Stimulated activated CD4-positive, alpha-beta T cell treated with anti-CD3 and anti-CD28 coated beads, TNF-alpha, amount 100 ng/mL, for 24 hours (primary cell): ENCODE measurements around the gene CASKIN2.
"Not testable (repeated sequence)": the region's sequence is repeated elsewhere in the genome, so short reads cannot be mapped to it uniquely, and the experiment has no call there.

Experiments
- DNase-seq, 3 experiments: peaks; one replicate each; pipeline ENCODE4 v3.0.0-alpha.2; 2020; ENCODE audit warnings: low read depth in 3 of 3

Gene CASKIN2

DNA sequence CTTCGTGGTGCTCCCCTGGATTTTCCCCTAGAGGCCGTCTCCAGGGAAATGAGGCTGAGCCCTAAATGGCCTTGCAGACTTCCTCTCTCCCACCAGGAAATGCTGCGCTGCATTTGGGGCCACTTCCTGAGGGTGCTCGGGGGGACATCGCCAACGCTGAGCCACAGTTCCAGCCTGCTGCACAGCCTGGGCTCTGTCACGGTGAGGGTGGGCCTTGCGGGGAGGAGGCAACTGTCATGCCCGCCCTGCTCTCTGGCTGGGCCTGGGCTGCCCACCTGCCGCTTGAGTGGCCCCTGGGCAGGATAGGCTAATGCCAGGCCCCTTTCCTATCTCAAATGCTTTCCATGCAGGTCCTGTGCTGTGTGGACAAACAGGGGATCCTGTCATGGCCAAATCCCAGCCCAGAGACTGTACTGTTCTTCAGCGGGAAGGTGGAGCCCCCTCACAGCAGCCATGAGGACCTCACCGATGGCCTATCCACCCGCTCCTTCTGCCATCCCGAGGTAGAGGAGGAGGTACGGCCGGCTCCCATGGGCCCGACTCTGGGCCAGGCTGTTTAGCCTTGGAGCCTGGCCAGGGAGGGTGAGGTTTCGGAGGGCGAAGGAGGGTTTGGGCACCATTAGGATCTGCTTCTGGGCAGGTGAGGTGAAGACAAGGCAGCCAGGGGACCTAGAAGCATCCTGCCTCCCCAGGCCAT is 24.2 kb downstream of the CASKIN2 start:
- DNase-seq: no peak

DNA sequence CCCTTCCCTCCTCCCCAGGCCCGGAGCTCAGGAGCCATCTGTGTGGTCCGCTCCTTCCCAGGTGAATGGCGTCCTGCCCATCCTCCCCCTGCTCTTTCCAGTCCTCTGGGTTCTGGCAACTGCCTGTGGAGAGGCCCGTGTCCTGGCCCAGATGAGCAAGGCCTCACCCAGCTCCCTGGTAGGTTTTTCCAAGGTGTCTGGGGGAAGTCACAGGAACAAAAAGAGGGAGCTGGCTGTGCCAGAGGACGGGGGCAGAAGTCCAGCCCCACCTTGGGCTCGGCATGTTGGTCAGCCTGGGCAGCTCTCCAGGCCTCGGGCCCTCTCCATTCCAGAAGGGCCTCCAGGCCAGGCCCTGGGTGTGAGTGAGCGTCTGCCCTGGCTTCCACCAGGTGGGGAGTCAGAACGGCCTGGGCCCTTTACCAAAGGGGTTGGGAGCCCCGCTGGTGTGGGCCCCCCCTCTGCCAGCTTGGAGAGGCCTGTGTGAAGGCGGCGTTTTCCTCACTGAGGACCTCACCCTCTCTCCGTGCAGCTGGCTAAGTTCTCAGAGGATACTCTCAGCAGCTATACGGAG is 25.1 kb downstream of the CASKIN2 start:
- no peak for DNase-seq

DNA sequence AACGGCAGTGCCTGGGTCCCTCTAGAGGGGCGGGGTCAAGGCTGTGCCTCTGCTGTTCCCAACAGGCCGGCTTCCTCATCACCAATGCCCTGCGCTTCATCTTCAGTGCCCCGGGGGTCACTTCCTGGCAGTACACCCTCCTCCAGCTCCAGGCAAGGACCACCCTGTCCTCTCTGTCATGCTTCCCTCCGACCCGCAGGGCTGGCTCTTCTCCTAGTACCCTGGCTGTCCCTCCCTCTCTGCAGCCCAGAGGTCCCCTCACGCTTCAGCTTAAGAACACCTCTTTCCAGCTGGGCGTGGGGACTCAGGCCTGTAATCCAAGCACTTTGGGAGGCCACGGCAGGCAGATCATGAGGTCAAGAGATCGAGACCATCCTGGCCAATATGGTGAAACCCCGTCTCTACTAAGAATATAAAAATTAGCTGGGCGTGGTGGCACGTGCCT is 25.8 kb downstream of the CASKIN2 start:
- DNase-seq: no peak

DNA sequence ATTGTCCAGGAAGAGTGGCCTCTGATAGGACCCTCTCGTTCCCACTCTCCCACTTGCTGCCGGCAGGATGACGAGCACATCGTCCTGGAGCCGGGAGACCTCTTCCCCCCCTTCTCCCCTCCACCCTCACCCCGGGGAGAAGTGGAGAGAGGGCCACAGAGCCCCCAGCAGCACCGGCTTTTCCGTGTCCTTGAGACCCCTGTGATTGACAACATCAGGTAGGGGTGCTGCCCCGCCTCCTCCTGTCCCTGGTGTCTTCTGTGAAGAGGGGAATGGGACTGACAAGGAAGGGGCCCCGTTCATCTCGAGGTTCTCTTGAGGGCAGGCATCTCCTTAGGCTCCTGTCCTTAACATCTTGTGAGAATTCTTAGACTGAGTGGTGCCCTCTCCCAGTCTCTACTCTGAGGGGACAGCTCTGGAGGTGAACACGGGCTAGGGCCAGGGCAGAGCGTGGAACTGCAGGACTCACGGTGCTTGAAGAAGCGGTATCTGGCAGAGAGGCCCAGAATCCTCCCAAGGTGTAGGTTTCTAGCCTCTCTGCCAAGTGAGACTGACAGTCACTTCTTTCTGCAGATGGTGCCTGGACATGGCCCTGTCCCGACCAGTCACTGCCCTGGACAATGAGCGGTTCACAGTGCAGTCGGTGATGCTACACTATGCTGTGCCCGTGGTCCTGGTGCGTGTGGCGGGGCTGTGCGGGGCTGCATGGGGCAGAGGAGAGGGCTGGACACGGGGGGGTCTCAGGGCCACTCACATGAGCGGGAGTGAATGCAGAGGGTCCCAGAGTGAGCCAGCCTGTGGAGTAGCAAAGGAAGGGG is 26.4 kb downstream of the CASKIN2 start:
- no peak for DNase-seq

DNA sequence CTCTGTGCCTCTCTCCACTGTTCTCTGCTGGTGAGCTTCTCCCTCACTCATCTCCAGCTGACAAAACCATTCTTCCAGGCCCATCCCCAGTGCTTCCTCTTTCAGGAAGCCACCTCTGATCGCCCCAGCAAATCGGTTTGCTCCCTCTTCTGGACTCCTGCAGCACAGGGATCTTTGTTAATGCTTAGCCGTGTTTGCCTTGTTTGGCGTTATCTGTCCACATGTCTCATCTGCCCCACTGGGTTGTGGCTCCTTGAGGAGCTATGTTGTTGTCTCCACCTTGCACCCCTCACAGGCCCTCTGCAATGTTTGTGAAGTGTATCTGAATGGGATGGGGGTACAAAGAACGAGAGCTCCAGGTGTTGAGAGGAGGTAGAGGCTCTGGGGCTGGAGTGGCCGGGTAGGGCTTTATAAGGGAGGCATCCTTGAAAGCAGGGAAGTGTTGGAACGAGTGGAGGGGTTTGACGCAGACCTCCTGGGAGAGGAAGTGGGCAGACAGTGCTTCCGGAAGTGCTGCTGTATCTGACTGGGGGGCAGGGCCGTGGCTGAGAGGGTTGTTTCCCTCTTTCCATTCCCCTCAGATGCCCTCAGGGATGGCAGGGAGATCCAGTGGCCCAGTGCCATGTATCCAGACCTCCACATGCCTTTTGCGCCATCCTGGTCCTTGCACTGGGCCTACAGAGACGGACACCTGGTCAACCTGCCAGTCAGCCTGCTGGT is 27.8 kb downstream of the CASKIN2 start:
- peak in 1 of 3 experiments; percentile 41 for DNase-seq

DNA sequence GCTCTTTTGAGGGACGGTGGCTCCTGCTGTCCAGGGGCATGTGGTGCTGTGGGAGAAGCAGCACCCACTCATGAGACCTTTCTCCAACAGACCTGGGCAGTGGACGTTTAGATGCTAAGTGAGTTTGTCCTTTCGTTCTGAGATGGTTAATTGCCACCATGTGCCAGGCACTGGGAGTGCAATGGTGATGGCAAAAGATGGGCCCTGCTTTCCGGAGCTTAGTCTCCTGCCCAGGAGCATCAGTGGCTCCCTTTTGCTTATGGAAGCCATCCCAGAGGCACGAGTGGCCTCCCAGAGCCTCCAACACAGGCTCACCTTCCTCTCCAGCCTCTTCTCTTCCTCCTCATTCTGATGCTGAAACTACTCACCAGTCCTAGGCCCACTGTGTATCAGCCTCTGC is 28.4 kb downstream of the CASKIN2 start:
- DNase-seq: no peak

DNA sequence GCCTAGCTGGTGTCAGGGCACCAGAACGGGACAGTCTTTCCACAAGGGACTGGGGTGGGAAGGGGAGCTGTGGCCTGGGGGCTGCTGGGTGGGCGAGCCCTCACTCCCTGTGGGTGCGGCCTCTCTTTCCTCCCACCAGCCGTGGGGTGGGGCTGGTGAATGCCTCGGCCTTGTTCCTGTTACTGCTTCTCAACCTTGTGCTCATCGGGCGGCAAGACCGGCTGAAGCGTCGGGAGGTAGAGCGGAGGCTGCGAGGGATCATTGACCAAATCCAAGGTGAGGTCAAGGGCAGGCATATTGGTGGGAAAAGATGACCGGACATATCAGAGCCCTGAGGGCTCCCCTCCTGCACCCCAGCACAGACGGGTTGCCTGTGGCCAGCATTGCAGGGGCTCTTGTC is 29.2 kb downstream of the CASKIN2 start:
- DNase-seq: no peak

DNA sequence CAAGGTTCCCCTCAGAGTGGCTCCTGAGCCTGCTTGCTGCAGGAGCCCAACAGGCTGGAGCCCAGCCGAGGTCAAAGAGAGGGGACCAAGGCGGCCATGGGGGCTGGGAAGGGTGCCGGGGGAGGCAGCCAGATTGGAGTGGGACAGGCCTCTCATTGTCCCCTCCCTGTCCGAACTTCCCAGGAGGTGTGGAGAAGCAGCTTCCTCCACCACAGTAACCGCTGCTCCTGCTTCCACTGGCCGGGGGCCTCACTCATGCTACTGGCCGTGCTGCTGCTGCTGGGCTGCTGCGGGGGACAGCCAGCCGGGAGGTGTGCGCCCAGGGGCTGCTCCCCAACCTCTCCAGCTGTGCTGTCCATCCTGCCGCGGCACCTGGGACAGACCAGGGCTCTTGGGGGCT is 29.6 kb downstream of the CASKIN2 start:
- DNase-seq: no peak

DNA sequence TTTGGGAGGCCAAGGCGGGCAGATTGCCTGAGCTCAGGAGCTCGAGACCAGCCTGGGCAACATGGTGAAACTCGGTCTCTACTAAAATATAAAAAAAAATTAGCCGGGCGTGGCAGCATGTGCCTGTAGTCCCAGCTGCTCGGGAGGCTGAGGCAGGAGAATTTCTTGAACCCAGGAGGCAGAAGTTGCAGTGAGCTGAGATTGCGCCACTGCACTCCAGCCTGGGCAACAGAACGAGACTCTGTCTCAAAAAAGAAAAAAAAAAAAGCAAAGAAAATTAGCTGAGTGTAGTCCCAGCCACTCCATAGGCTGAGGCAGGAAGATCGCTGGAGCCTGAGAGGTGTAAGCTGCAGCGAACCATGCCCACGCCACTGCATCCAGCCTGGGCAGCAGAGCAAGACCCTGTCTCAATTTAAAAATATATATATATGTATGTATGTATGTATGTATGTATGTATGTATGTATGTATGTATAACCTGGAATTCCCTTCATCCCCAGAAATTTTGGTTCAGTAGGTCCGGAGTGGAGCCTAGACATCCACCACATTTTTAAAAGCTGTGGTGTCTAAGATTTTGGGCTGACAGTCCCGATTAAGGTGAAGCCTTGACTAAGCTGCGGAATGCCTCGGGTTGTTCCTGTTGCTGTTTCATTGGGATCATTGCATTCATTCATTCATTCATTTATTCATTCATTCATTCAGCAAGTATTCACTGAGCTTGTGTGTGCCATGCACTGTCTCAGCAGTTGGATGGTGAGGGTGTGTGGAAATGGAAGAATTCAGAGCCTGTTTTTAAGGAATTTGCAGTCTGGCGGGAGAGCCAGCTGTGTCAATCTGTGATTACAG is 33.0 kb downstream of the CASKIN2 start:
- DNase-seq: no peak

DNA sequence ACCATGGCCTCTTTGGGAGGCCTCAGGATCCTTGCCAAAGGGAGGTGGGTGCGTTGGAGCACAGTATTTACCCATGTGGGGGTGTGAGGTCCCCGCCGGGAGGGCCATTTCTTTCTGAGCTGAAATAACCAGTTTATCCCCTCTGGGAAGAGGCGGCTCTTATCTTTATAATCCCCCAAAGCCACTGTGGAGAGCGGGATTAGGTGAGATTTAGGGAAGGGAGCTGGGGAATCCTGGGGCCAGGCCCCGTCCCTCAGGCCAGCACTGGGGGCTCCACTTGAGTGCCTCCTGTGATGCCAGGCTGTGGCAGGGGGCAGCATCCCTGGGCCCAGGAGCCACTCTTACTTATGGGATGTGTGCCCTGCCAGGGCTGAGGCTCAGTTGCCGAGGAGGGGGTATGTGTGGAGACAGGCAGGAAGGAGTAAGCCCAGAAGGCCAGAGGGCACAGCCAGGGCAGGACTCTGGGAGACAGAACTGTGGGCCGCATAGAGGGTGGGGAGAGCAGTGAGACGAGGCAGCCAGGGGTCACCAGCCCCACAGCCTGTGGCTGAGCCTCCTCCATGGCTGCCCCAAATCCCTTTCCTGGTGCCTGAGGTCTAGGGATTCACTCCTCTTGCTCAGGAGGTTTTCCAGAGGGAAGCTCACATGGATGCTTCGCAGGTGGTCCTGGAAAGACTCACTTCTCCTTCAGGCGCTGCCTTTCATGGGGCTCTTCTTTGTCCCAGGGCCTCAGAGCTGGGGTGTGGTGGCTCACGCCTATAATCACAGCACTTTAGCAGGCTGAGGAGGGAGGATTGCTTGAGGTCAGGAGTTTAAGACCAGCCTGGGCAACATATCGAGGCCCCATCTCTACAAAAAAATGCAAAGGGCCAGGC is 33.9 kb downstream of the CASKIN2 start:
- DNase-seq: no peak

DNA sequence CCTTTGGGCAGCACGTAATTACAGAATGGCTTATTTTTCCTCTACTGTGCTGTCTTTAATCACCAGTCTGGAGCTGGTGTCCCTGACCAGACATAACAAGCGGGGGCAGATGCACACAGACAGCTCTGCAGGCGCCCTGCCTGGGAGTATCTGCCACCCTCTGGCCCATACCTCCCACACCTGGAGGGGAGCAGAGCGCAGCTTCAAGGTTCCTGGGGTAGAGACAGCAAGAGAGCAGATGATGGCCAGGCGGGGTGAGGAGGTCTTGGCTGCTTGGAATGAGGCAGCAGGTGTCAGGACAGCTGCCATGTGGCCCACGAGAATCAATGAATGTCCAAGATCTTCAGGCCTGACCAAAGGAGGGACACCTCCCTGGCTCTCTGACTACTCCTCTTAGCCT is 35.1 kb downstream of the CASKIN2 start:
- no peak for DNase-seq

DNA sequence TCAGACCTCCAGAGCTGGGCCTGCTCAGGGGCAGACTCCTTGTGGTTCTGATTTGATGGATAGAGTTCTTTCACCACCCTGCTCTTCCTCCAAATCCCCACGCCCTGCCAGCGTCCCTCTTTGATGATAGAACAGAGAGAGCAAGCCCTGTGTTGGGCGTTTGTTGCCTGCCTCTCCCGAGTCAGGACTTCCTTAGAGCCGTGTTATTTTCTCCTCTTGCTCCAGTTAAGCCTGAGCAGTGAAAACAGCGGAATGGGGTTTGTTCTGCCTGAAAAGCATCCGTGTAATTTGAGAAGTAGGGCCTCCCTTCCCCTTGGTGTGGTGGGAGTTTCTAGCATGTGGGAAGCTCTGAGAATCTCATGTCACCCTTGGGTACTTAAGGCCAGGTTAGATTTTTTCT is 36.8 kb downstream of the CASKIN2 start:
- no peak for DNase-seq

DNA sequence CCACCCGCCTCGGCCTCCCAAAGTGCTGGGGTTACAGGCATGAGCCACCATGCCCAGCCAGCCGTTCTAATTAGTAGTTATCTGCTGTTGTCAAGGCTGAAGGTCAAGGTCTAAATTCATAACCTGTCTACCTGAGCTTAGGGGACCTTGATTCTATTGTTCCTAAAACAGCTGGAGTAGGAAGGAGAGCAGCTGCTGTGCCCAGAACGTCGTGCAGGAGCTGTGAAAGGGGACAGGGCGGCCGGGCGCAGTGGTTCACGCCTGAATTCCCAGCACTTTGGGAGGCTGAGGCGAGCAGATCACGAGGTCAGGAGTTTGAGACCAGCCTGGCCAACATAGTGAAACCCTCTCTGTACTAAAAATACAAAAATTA is 37.9 kb downstream of the CASKIN2 start:
- not testable (repeated sequence) for DNase-seq

DNA sequence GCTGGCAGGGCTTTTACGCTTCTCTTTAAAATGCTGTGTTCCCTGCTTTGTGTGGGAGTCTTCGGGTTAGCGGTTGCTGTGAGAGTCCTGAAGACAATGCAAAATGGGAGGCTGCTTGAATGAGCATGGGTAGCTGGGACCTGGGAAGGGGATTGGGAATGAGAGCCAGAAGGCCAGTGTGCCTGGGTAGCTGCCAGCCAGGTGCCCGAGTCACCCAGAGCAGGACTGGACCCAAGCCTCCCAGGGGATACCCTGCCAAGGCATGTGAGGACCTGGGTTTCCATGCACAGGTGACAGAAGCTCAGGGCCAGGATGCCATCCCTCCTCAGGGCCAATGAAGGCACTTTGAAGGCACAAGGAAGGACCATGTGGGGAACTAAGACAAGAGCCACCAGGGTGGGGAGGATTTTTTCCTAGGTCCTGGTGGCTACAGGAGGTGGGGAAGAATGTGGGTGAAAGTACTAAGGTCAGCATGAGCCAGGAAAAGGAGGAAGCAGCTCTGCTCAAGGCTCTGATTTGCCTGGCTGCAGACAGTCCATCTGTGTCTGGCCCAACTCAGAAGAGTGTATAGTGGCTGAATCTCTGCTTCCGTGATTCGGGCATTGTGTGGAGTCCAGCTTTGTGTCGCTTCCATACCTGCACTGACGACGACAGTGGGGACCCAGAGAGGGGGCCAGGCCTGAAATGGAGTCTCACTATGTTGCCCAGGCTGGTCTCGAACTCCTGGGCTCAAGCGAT is 38.4 kb downstream of the CASKIN2 start:
- DNase-seq: no peak

DNA sequence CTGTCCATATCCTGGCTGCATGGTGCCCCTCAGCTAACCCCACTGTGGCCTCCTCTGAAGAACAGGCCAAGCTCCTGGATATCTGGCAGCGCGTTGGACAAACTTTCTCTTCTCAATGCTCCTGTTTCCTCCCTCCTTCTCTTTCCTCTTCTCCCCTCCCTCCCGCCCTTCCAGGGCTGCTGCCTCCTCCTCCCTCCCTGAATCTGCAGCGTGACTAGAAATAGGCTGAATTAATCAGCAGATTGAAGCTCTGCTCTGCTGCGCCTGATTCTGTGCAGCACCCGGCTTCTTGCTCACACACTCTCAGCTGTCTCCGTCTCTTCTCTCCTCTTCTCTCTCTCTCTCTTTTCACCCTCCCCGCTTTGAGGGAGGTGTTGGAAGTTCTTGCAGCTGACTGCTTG is 39.1 kb downstream of the CASKIN2 start:
- no peak for DNase-seq

DNA sequence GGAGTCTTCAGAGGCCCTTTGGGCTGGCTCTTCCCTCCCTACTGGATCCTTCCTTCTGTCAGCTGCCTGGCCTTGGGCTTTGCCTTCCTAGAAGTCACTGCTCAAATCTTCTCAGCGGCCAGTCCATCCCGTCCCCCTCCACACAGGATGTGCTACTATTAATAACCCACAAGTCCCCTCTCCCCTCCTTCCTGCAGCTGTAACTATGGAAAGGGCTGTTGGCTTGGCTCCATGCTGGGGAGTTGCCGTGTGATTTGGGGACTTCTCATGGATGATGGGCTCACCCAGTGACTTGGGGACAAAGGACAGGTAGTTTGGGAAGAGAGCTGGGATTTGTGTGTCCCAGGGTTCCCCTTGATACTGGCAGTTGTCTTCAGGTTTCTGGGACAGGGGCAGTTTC is 39.5 kb downstream of the CASKIN2 start:
- no peak for DNase-seq

DNA sequence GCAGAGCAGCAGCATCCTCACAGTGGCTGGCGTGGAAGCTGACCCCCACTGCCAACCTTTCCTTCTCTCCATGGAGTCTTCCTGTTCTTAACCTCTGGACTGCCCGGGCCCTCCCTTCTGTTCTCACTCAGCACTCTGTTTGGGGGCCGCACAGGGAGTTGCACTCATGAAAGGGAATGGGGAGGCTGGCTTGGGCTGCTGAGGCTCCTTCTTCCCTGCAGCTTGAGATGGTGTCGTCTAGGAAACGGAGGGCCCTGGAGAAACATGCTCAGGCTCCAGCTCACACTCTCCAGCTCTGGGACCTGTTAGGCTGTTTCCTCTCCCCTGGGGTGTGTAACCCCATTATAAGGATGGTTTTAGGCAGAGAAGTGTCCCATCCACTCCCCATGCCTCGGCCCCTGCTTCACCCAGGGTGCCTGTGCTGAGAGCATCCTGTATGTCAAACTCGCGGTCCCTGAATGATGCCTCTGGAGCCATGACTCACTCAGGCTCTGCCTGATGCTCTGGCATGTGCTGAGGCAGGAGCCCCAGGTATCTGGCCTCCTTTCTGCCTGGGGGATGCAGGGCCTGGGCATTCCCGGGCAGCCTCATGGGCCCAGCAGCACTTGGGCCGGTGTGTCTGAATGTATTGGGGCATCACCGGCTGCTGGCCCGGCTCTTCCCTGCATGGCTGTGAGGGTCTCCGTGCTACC is 40.0 kb downstream of the CASKIN2 start:
- no peak for DNase-seq

DNA sequence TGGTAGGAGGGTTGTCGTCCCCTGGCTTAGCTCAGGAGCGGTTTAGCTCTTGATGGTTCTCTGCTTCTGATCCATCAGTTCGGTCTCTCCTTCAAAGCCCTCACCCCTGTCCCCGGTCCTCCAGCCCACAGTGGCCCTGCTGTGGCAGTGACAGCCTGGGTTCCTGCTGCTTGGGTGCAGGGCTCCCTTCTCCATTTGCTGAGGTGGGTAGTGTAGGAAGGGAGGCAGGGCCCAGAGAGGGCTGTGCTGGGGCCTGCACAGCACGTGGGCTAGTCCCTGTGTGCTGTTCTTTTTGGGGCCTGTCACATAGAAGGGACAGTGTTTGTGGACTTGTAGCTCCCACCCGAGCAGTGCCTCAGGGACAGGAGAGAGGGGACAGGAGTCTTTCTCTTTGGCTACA is 40.6 kb downstream of the CASKIN2 start:
- DNase-seq: no peak

DNA sequence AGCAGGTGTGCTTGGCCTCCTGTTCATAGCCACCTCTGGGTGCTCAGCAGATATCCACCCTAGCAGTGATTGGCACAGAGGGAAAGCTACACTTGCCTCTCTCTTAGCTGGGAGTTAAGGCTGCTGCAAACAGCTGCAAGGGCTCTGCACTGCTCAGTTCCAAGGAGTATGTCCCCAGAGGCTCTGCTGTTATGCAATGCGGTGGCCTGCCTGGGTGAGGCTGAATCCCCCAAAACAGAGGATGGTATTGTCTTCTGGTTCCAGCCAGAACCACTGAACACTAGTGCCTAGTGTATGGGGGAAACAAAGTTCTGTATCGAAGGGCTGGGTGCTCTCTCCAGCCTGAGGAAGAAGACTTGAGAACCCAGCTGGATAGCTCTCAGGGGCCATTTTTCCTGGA is 42.1 kb downstream of the CASKIN2 start:
- no peak for DNase-seq
